Thoracic aorta (tissue), 2 donors: ENCODE data around the gene DMRTB1. TPM values are rescaled to one million over a fixed set of nuclear protein-coding genes. Genes with fewer than 3 reads are reported as not detected.

Experiments
- ATAC-seq: fragments of 150-250 bp; one replicate; pipeline ENCODE4 v1.8.0; 2017; ENCODE audit warnings: low read depth; ENCODE audit not compliant: insufficient number of reproducible peaks, low FRiP score
- DNase-seq: peaks from one replicate; pipeline ENCODE4 v3.0.0-alpha.2; 2020; ENCODE audit warnings: low spot score
- H3K27ac ChIP-seq, 2 donors: fragments of 200-600 bp; sonication (generic); 1 replicate in 1 of 2; 2 replicates in 1 of 2; pipeline ENCODE4 v1.5.1; 2016; ENCODE audit warnings: mild to moderate bottlenecking in 2 of 2, moderate library complexity in 2 of 2
- H3K27me3 ChIP-seq: fragments of 200-600 bp; sonication (generic); replicated peaks from 2 replicates; pipeline ENCODE4 v1.6.0; 2016; ENCODE audit warnings: mild to moderate bottlenecking; ENCODE audit not compliant: insufficient read depth
- H3K36me3 ChIP-seq: fragments of 200-600 bp; sonication (generic); one replicate; pipeline ENCODE4 v1.5.1; 2016
- H3K4me1 ChIP-seq, 2 donors: fragments of 200-600 bp; sonication (generic); 1 replicate in 1 of 2; 2 replicates in 1 of 2; pipeline versions ENCODE4 v1.5.1 to v1.6.0; 2016; ENCODE audit warnings: low read depth in 2 of 2, mild to moderate bottlenecking in 1 of 2; ENCODE audit not compliant: control insufficient read depth in 1 of 2
- H3K4me3 ChIP-seq: fragments of 200-600 bp; sonication (generic); 2 replicates; pipeline ENCODE4 v1.5.1; 2016; ENCODE audit warnings: mild to moderate bottlenecking
- H3K9me3 ChIP-seq: fragments of 200-600 bp; sonication (generic); 2 replicates; pipeline ENCODE4 v1.5.1; 2016
- total RNA-seq, 2 donors: library from RNA; depleted of rRNA; stranded (reverse); fragments of >200 nt; gene quantifications; one replicate each; pipeline versions ENCODE4 v1.1.0 to v1.2.3, GENCODE V29; 2016
- TF ChIP-seq, protein P1 (sequence below): fragments of 200-600 bp; sonication (generic); IDR thresholded peaks from one replicate; pipeline ENCODE4 v1.5.1; 2019; ENCODE audit warnings: antibody characterized with exemption

DMRTB1 gene
- total RNA-seq, 2 donors from 2014 or later: not detected

DNA sequence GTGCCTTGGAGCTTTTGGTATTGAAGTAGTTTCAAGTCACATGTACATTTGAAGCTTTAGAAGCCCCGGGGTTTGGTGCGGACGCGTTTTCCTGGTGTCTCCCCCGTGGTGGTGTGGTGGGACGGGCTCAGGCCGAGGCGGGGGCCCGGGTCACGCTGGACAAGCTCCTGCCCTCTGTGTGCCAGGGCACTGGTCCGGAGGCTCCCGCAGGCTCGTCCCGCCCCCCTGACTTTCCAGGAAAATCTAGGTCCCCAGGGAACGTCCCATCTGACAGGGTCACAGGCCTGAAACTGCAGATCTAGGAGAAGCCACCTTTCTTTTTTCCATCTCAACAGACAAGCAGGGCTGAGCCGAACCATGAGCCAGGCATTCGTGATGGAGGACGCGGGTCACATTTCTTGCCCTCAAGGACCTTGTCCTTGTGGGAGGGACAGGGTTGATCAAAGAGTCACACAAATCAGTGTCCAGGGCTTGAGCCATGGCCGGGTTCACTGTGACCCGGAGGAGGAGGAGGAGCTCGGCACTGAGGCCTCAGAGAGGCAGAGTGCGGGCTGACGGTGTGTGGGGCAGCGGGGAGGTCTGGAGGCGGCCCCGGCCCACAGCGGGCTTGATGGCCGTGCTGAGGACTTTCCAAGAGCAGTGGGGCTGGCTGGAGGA, 1.6 kb downstream of the DMRTB1 start:
- no peaks in the 10 kb centered on the region for H3K36me3 ChIP-seq
- H3K4me1 ChIP-seq: no peaks in the 10 kb centered on the region
- DNase-seq (no peak), ATAC-seq (no peak)
- H3K9me3 ChIP-seq: no peaks in the 10 kb centered on the region
- no peak overlapping the region for H3K4me3 ChIP-seq
- no peak overlapping the region for H3K27ac ChIP-seq
- TF ChIP-seq, protein P1, sequence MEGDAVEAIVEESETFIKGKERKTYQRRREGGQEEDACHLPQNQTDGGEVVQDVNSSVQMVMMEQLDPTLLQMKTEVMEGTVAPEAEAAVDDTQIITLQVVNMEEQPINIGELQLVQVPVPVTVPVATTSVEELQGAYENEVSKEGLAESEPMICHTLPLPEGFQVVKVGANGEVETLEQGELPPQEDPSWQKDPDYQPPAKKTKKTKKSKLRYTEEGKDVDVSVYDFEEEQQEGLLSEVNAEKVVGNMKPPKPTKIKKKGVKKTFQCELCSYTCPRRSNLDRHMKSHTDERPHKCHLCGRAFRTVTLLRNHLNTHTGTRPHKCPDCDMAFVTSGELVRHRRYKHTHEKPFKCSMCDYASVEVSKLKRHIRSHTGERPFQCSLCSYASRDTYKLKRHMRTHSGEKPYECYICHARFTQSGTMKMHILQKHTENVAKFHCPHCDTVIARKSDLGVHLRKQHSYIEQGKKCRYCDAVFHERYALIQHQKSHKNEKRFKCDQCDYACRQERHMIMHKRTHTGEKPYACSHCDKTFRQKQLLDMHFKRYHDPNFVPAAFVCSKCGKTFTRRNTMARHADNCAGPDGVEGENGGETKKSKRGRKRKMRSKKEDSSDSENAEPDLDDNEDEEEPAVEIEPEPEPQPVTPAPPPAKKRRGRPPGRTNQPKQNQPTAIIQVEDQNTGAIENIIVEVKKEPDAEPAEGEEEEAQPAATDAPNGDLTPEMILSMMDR: no peak
- H3K27me3 ChIP-seq: no peaks in the 10 kb centered on the region

DNA sequence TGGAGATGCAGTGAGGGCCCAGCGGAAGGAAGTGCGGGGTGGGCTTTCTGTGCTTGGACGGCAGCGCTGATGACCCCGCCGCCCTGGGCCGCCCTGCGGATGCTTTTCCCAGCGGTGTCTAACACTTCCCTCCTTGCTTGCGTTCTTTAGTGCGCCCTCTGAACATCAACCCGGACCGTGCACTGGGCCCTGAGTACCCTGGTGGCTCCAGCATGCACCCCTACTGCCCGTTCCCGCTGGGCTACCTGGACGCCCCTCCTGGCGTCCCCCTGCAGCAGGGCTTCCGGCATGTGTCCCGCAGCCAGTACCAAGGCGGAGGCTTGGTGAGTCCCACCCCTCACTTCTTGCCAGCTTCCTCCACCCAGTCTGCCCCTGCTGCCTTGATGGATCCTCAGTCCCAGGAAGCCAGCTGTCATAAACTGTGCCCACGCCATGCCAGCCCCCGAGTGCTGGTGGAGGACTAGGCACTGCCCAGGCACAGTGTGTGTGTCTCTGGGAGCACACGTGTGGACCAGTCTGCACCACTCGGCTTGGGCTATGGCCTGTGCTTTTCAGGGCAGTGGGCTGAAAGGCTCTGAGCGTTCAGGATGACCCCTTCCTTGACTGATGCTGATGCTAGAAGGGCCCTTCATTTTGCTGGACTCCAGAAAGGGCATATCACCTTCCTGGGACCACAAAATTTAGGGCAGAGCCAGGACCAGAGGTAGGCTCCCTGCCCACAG, 2.3 kb downstream of the DMRTB1 start:
- H3K27me3 ChIP-seq: no peaks in the 10 kb centered on the region
- DNase-seq (no peak), ATAC-seq (no peak)
- no peaks in the 10 kb centered on the region for H3K36me3 ChIP-seq
- no peak overlapping the region for H3K27ac ChIP-seq
- no peaks in the 10 kb centered on the region for H3K4me1 ChIP-seq
- H3K9me3 ChIP-seq: no peaks in the 10 kb centered on the region
- H3K4me3 ChIP-seq: no peak overlapping the region
- TF ChIP-seq, protein P1: no peak

DNA sequence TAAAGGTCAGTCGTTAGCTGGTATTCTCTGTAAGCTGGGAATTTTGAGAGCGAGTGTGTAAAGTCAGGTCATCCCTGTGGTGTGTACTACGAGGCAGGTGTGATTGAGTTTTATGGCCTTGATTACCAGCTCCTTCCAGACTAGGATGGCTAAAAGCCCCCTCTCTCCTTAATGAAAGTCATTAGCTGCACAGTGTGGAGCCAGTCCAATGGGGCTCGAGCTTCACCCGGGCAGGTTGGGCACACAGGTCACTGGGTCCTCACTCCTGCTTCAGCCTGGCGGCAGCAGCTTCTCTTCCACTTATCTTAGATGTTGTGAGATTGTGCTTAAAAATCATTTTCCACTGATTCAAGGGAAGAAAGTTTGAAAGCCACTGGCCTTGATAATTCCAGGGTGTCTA, 3.0 kb downstream of the DMRTB1 start:
- no peaks in the 10 kb centered on the region for H3K4me1 ChIP-seq
- H3K27me3 ChIP-seq: no peaks in the 10 kb centered on the region
- H3K9me3 ChIP-seq: no peaks in the 10 kb centered on the region
- H3K4me3 ChIP-seq: no peak overlapping the region
- no peak for DNase-seq
- H3K27ac ChIP-seq: no peak overlapping the region
- ATAC-seq: no peak
- TF ChIP-seq, protein P1: no peak
- no peaks in the 10 kb centered on the region for H3K36me3 ChIP-seq

DNA sequence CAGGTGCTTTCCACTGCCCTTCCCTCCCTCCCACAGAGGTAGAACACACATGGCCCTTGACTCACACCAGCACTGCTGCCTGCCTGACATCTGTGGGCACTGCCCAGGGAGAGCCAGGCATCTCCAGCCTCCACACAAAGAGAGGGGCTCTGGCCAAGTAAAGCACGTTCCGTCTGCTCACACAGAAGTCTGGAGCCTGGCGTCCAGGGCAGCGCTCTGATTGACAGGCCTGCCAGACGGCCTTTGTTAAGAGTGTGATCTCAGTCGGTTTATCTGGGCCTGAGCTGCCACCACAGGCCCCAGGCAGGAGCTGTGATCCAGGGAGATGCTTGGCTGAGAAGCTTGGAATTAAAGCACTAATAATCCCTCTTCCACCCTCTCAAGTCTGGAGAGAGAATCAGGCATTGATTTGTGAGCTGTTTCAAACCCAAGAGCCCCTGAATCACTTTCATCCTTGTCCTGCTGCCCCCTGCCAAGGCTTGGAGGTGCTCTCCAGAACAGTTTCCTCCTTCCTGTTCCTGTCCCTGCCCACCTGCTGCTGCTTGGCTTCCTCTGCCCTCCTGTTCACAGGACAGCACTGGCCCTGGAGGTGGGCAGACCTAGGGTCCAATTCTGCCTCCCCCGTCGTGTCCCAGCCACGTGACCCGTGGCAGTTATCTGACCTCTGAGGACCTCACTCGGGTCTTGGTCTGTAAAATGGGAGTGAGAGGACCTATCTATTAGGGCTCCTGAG, 3.7 kb downstream of the DMRTB1 start:
- ATAC-seq (no peak), DNase-seq (no peak)
- no peaks in the 10 kb centered on the region for H3K36me3 ChIP-seq
- H3K27me3 ChIP-seq: no peaks in the 10 kb centered on the region
- no peaks in the 10 kb centered on the region for H3K4me1 ChIP-seq
- no peaks in the 10 kb centered on the region for H3K9me3 ChIP-seq
- TF ChIP-seq, protein P1: no peak
- no peak overlapping the region for H3K27ac ChIP-seq
- no peak overlapping the region for H3K4me3 ChIP-seq
